LNCaP clone FGC (cell line): ENCODE results near the gene MUC5AC.

Source experiments
- DNase-seq: peaks from one replicate; pipeline ENCODE4 v3.0.0-alpha.2; 2011; ENCODE audit warnings: low read depth
- H3K4me3 ChIP-seq: 2 replicates; pipeline ENCODE4 v1.5.1; 2011; ENCODE audit warnings: mild to moderate bottlenecking, low read depth, low read length, control low read depth
- CTCF ChIP-seq: IDR thresholded peaks from 2 replicates; pipeline ENCODE4 v1.5.1; 2012; ENCODE audit warnings: mild to moderate bottlenecking; ENCODE audit not compliant: control insufficient read depth, insufficient read depth; ENCODE audit errors: extremely low read depth

MUC5AC gene

GRCh38 chr11:1232883-1233321 lies 75.1 kb downstream of the MUC5AC start:
- no peak overlapping the region for H3K4me3 ChIP-seq
- DNase-seq = no peak
- no peak for TF ChIP-seq CTCF

- peak; percentile 39 for TF ChIP-seq CTCF
- DNase-seq = no peak
- no peak overlapping the region for H3K4me3 ChIP-seq
Measured at GRCh38 chr11:1233351-1234053, 75.7 kb downstream of the MUC5AC start.

GRCh38 chr11:1234054-1234720 lies 76.4 kb downstream of the MUC5AC start:
- TF ChIP-seq CTCF = no peak
- no peak overlapping the region for H3K4me3 ChIP-seq
- DNase-seq = no peak

- no peak for TF ChIP-seq CTCF
- H3K4me3 ChIP-seq = no peak overlapping the region
- no peak for DNase-seq
Measured at GRCh38 chr11:1234771-1235305, 77.1 kb downstream of the MUC5AC start.

GRCh38 chr11:1235306-1235900 lies 77.7 kb downstream of the MUC5AC start:
- no peak for DNase-seq
- no peak overlapping the region for H3K4me3 ChIP-seq
- TF ChIP-seq CTCF = no peak

GRCh38 chr11:1235901-1236315 lies 78.2 kb downstream of the MUC5AC start:
- no peak for DNase-seq
- TF ChIP-seq CTCF = no peak
- no peak overlapping the region for H3K4me3 ChIP-seq
